ENCODE results near the gene FAM50A. TPM values are rescaled to one million over a fixed set of nuclear protein-coding genes. Genes with fewer than 3 reads are reported as not detected.

Gene FAM50A
- total and polyA plus RNA-seq, 4 donors = 17.9 to 94.8 (median 64.8) TPM

DNA sequence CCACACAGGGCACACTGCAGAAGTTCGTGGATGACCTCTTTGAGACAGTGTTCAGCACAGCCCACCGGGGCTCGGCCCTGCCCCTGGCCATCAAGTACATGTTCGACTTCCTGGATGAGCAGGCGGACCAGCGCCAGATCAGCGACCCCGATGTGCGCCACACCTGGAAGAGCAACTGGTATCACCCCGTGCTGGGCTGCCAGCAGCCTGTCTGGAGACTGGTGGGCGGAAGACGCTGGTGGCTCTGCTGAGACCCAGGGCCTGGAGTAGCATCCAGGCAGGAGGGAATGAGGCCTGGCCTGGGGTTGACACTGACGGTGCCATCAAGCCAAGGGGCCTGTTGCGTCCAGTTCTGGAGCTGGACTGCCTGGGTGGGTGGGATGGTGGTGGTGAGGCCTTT lies 26.5 kb downstream of the FAM50A start:
- WGBS (ENCODE audit: insufficient coverage) = 89% methylated on average over 14 of the region's 14 CpGs
- Histone ChIP-seq H3K9me3 (ENCODE audit: control insufficient read depth, insufficient read depth, low read length) (no peaks in the 10 kb centered on the region), H3K36me3 (ENCODE audit: control insufficient read depth, insufficient read depth, low read length) (peaks cover 82% of the 10 kb centered on the region)

GRCh38 chrX:154470914-154471568 lies 27.1 kb downstream of the FAM50A start:
- Histone ChIP-seq H3K27ac (ENCODE audit: low read depth, low read length) (no peak overlapping the region), H3K4me1 (ENCODE audit: control insufficient read depth, insufficient read depth, low read length) (no peaks in the 10 kb centered on the region), H3K27me3 (ENCODE audit: control insufficient read depth, insufficient read depth, low read length) (no peaks in the 10 kb centered on the region), H3K4me3 (ENCODE audit: low read depth, low read length) (no peak overlapping the region), H3K9me3 (ENCODE audit: control insufficient read depth, insufficient read depth, low read length) (no peaks in the 10 kb centered on the region), H3K36me3 (ENCODE audit: control insufficient read depth, insufficient read depth, low read length) (peaks cover 76% of the 10 kb centered on the region)
- WGBS (ENCODE audit: insufficient coverage) = 89% methylated on average over 23 of the region's 23 CpGs
- no peak for DNase-seq (ENCODE audit: low read depth in 4 of 6, low spot score in 6 of 6)

More for the DNA sequence above, 26.5 kb downstream of the FAM50A start:
- no peaks in the 10 kb centered on the region for H3K4me1 ChIP-seq (ENCODE audit: control insufficient read depth, insufficient read depth, low read length)
- H3K27me3 ChIP-seq (ENCODE audit: control insufficient read depth, insufficient read depth, low read length) = no peaks in the 10 kb centered on the region
- DNase-seq (ENCODE audit: low read depth in 4 of 6, low spot score in 6 of 6) = no peak
- H3K27ac ChIP-seq (ENCODE audit: low read depth, low read length) = no peak overlapping the region
- H3K4me3 ChIP-seq (ENCODE audit: low read depth, low read length) = no peak overlapping the region

- H3K9me3 ChIP-seq (ENCODE audit: control insufficient read depth, insufficient read depth, low read length) = no peaks in the 10 kb centered on the region
- peaks cover 66% of the 10 kb centered on the region for H3K36me3 ChIP-seq (ENCODE audit: control insufficient read depth, insufficient read depth, low read length)
- peaks cover 5% of the 10 kb centered on the region for H3K4me1 ChIP-seq (ENCODE audit: control insufficient read depth, insufficient read depth, low read length)
- no peak for DNase-seq (ENCODE audit: low read depth in 4 of 6, low spot score in 6 of 6)
- H3K4me3 ChIP-seq (ENCODE audit: low read depth, low read length) = no peak overlapping the region
- 84% methylated on average over 21 of the region's 23 CpGs for WGBS (ENCODE audit: insufficient coverage)
- no peaks in the 10 kb centered on the region for H3K27me3 ChIP-seq (ENCODE audit: control insufficient read depth, insufficient read depth, low read length)
- H3K27ac ChIP-seq (ENCODE audit: low read depth, low read length) = no peak overlapping the region
Observed at GRCh38 chrX:154471839-154472684, 28.1 kb downstream of the FAM50A start.

- Histone ChIP-seq H3K4me3 (ENCODE audit: low read depth, low read length) (no peak overlapping the region), H3K9me3 (ENCODE audit: control insufficient read depth, insufficient read depth, low read length) (no peaks in the 10 kb centered on the region), H3K27me3 (ENCODE audit: control insufficient read depth, insufficient read depth, low read length) (no peaks in the 10 kb centered on the region), H3K4me1 (ENCODE audit: control insufficient read depth, insufficient read depth, low read length) (peaks cover 8% of the 10 kb centered on the region), H3K27ac (ENCODE audit: low read depth, low read length) (no peak overlapping the region), H3K36me3 (ENCODE audit: control insufficient read depth, insufficient read depth, low read length) (peaks cover 57% of the 10 kb centered on the region)
- no peak for DNase-seq (ENCODE audit: low read depth in 4 of 6, low spot score in 6 of 6)
- WGBS (ENCODE audit: insufficient coverage) = 79% methylated on average over 24 of the region's 28 CpGs
Observed at GRCh38 chrX:154472685-154473632, 29.0 kb downstream of the FAM50A start.

DNA sequence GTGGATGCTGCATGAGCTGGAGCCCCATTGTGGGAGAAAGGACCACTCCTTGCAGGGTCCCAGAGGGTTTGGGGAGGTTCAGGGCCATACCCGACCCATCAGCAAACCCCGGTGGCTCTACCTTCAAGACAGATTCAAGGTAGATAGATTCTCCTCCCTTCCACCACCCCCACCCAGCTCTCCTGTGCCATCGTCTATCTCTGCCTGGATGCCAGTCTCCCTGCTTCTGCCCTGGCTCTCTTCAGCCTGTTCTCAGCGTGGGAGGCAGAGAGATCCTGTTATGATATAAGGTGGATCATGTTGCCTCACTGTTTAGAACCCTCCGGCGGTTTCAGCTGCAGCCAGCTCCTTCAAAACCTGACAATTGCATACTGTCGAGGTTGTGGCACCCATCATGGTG lies 29.7 kb downstream of the FAM50A start:
- WGBS (ENCODE audit: insufficient coverage) = 40% methylated on average over 1 of the region's 7 CpGs
- Histone ChIP-seq H3K36me3 (ENCODE audit: control insufficient read depth, insufficient read depth, low read length) (peaks cover 50% of the 10 kb centered on the region), H3K4me3 (ENCODE audit: low read depth, low read length) (no peak overlapping the region)

GRCh38 chrX:154476821-154477220 lies 32.9 kb downstream of the FAM50A start:
- peaks cover 18% of the 10 kb centered on the region for H3K36me3 ChIP-seq (ENCODE audit: control insufficient read depth, insufficient read depth, low read length)
- no peak overlapping the region for H3K4me3 ChIP-seq (ENCODE audit: low read depth, low read length)
- no peaks in the 10 kb centered on the region for H3K9me3 ChIP-seq (ENCODE audit: control insufficient read depth, insufficient read depth, low read length)
- peaks cover 21% of the 10 kb centered on the region for H3K4me1 ChIP-seq (ENCODE audit: control insufficient read depth, insufficient read depth, low read length)
- no peak for DNase-seq (ENCODE audit: low read depth in 4 of 6, low spot score in 6 of 6)
- no peak overlapping the region for H3K27ac ChIP-seq (ENCODE audit: low read depth, low read length)
- H3K27me3 ChIP-seq (ENCODE audit: control insufficient read depth, insufficient read depth, low read length) = no peaks in the 10 kb centered on the region
- WGBS (ENCODE audit: insufficient coverage) = 76% methylated on average over 7 of the region's 8 CpGs

More for the DNA sequence above, 29.7 kb downstream of the FAM50A start:
- Histone ChIP-seq H3K9me3 (ENCODE audit: control insufficient read depth, insufficient read depth, low read length) (no peaks in the 10 kb centered on the region), H3K27ac (ENCODE audit: low read depth, low read length) (no peak overlapping the region), H3K27me3 (ENCODE audit: control insufficient read depth, insufficient read depth, low read length) (no peaks in the 10 kb centered on the region), H3K4me1 (ENCODE audit: control insufficient read depth, insufficient read depth, low read length) (peaks cover 13% of the 10 kb centered on the region)
- DNase-seq (ENCODE audit: low read depth in 4 of 6, low spot score in 6 of 6) = no peak

DNA sequence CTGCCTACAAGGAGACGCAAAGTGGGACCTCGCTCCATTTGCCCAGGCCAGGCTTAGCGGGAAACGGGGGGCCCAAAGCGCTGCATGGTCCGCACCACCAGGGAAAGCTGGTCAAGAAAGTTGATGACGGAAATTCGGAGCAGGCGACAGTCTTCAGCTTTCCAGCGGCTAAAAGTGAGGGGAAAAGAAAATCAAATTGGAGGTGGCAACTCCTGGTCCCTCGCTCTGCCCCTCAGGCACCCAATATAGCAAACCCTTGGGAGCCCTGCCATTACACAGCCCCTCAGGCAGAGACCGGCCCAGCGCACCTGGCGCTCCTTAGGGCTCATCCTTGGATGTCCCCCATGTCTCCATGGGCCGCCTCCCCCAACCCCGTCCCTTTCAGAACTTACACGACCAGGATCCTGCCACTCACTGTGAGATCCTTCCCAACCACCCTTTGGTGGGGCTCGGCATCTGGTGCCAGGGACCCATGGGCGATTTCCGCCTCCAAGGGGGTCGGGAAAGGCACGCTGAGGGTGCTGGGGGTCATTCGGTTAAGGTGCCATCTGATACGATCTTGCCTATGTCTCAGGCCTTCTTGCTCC lies 34.0 kb downstream of the FAM50A start:
- H3K36me3 ChIP-seq (ENCODE audit: control insufficient read depth, insufficient read depth, low read length) = peaks cover 11% of the 10 kb centered on the region
- DNase-seq (ENCODE audit: low read depth in 4 of 6, low spot score in 6 of 6) = peak in 1 of 6 donors; percentile 5
- no peaks in the 10 kb centered on the region for H3K9me3 ChIP-seq (ENCODE audit: control insufficient read depth, insufficient read depth, low read length)
- H3K27me3 ChIP-seq (ENCODE audit: control insufficient read depth, insufficient read depth, low read length) = no peaks in the 10 kb centered on the region
- no peak overlapping the region for H3K27ac ChIP-seq (ENCODE audit: low read depth, low read length)
- peaks cover 21% of the 10 kb centered on the region for H3K4me1 ChIP-seq (ENCODE audit: control insufficient read depth, insufficient read depth, low read length)
- peak overlapping the region; percentile 44 for H3K4me3 ChIP-seq (ENCODE audit: low read depth, low read length)
- WGBS (ENCODE audit: insufficient coverage) = 64% methylated on average over 20 of the region's 24 CpGs

DNA sequence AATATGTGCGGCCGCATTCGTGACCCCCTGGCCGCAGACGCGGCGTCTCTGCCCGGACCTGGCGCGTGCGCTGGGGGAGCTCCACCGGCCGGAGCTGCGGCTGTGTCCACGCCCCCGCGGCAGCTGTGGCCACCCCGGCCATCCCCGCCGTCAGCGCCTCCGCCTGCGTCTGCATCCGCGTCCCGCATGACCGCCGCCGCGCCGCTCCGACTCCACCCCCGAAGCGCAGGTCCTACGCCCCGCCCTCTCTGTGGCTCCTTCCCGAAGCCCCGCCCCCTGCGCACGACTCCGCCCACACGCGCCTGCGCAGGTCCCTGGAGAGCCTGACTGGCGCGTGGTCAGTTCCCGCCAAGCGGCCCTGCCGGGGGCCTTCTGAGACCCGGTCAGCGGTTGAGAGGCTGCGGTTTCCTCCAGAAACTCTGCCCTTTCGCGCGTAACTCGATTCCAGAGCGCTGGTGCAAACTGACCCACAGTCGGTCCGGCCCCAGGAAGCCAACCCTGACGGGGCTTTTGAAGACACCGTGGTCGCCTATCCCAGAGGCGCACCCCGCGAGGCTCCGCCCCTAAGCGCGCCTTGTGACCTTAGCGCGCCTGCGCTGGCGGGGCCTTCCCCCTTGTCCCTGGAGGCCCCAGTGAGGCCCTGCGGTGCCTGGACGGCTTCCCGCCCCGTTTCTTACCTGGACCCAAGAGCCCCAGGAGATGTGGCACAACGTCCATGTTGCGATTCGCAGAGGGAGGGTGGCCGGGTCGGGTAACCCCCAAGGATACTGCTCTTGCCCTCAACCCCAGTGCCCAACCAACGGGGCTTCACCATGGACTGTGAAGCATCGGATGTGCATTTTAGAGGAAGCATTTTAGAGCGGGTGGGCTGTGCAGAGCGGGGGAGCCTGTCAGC lies 35.0 kb downstream of the FAM50A start, which contains the start of gene LAGE3:
LAGE3 (minus strand) TSS at position 554 of the 895 bp plus-strand sequence; CDS start at position 188, 366 bp downstream.
- H3K4me3 ChIP-seq (ENCODE audit: low read depth, low read length) = peak within 1 kb of the TSS; percentile 44
- peak; percentile 56 to 95 (median 68) for DNase-seq (ENCODE audit: low read depth in 4 of 6, low spot score in 6 of 6)
- no peaks in the 10 kb centered on the region for H3K27me3 ChIP-seq (ENCODE audit: control insufficient read depth, insufficient read depth, low read length)
- peaks cover 8% of the 10 kb centered on the region for H3K36me3 ChIP-seq (ENCODE audit: control insufficient read depth, insufficient read depth, low read length)
- no peaks in the 10 kb centered on the region for H3K9me3 ChIP-seq (ENCODE audit: control insufficient read depth, insufficient read depth, low read length)
- 31% methylated on average over 85 of the region's 85 CpGs for WGBS (ENCODE audit: insufficient coverage)
- H3K4me1 ChIP-seq (ENCODE audit: control insufficient read depth, insufficient read depth, low read length) = peaks cover 21% of the 10 kb centered on the region
- H3K27ac ChIP-seq (ENCODE audit: low read depth, low read length) = peak within 1 kb of the TSS; percentile 25

Data from spinal cord (tissue), 10 donors.